Testis (tissue), 3 donors: Measurements from ENCODE around the gene FAM174C. TPM values are rescaled to one million over a fixed set of nuclear protein-coding genes. Genes with fewer than 3 reads are reported as not detected.

ENCODE experiments used
- DNase-seq: peaks from one replicate; pipeline ENCODE4 v3.0.0-alpha.2; 2019
- H3K27ac ChIP-seq, 2 donors: fragments of 200-600 bp; sonication (generic); one replicate each; pipeline ENCODE4 v1.5.1; 2019
- H3K27me3 ChIP-seq: fragments of 200-600 bp; sonication (generic); one replicate; pipeline ENCODE4 v1.5.1; 2019
- H3K36me3 ChIP-seq: fragments of 200-600 bp; sonication (generic); one replicate; pipeline ENCODE4 v1.5.1; 2017; ENCODE audit warnings: low read depth; ENCODE audit errors: missing control alignments
- H3K4me1 ChIP-seq: fragments of 200-600 bp; sonication (generic); one replicate; pipeline ENCODE4 v1.5.1; 2019
- H3K4me3 ChIP-seq, 2 donors: fragments of 200-600 bp; sonication (generic); one replicate each; pipeline ENCODE4 v1.5.1; 2017 to 2019
- H3K9me3 ChIP-seq: fragments of 200-600 bp; sonication (generic); one replicate; pipeline ENCODE4 v1.5.1; 2017
- CTCF ChIP-seq, 3 experiments: fragments of 450-650 bp in 2 of 3; fragments of 200-600 bp in 1 of 3; sonication (generic) in 1 of 3; IDR thresholded peaks; one replicate each; pipeline ENCODE4 v1.5.1; 2016 to 2019; ENCODE audit warnings: antibody characterized with exemption in 3 of 3, mild to moderate bottlenecking in 2 of 3, moderate library complexity in 1 of 3
- POLR2A ChIP-seq: fragments of 450-650 bp; IDR thresholded peaks from one replicate; pipeline ENCODE4 v1.6.1; 2017; ENCODE audit warnings: antibody characterized with exemption, mild to moderate bottlenecking, moderate library complexity
- WGBS, 2 donors: methylation state at CpG; one replicate each; pipeline ENCODE4 v1.1.5; 2018; 5-methylcytosine and 5-hydroxymethylcytosine counted together
- intact Hi-C: fragments of 100-400 bp; cut with DNase I; formaldehyde crosslinking; loops from one replicate; pipeline ENCODE4 v1.15.1; 2023; ENCODE audit warnings: low total_unique reads
- polyA plus RNA-seq: library from polyadenylated mRNA; stranded (reverse); fragments of 350-450 nt; fragmentation: Illumina TruSeq; extraction: RNeasy Lipid Tissue Mini Kit (QIAGEN cat#74804); gene quantifications from one replicate; pipeline ENCODE4 v1.2.3, GENCODE V29; 2014; ENCODE audit warnings: low read depth, low replicate concordance; ENCODE audit not compliant: insufficient read depth
- total RNA-seq, 2 donors: library from RNA; depleted of rRNA; stranded (reverse); fragments of >200 nt; gene quantifications; one replicate each; pipeline ENCODE4 v1.2.3, GENCODE V29; 2016

Gene FAM174C
- total and polyA plus RNA-seq, 3 donors from 2014 or later: 51.6 to 128 (median 111) TPM

GRCh38 chr19:1228161-1228957 is 47.0 kb upstream of the FAM174C start:
- Histone ChIP-seq H3K4me3 (peak overlapping the region; percentile 26 to 48), H3K27ac (peak overlapping the region; percentile 29 to 63), H3K4me1 (peaks cover 17% of the 10 kb centered on the region), H3K36me3 (no peaks in the 10 kb centered on the region), H3K9me3 (no peaks in the 10 kb centered on the region), H3K27me3 (no peaks in the 10 kb centered on the region)
- intact Hi-C loops: no loop called here
- no peak for TF ChIP-seq POLR2A
- no peak for TF ChIP-seq CTCF (IDR thresholded peaks at IDR 0.05)
- WGBS, 2 donors: 74 to 75% methylated on average over 43 to 100 of the region's 100 CpGs
- no peak for DNase-seq

- Histone ChIP-seq H3K36me3 (no peaks in the 10 kb centered on the region), H3K9me3 (no peaks in the 10 kb centered on the region), H3K4me1 (peaks cover 18% of the 10 kb centered on the region), H3K27me3 (no peaks in the 10 kb centered on the region), H3K4me3 (peak overlapping the region in 1 of 2 donors; percentile 26), H3K27ac (no peak overlapping the region)
- TF ChIP-seq CTCF (IDR thresholded peaks at IDR 0.05) (no peak), POLR2A (no peak)
- intact Hi-C loops: no loop called here
- DNase-seq: no peak
- 94 to 97% methylated on average over 28 to 155 of the region's 158 CpGs for WGBS, 2 donors
Observed at GRCh38 chr19:1229056-1229923, 46.0 kb upstream of the FAM174C start.

GRCh38 chr19:1229924-1230782 is 45.2 kb upstream of the FAM174C start:
- 77% methylated on average over 59 of the region's 61 CpGs; no CpG with 5 or more reads in 1 of the 2 donors for WGBS, 2 donors
- TF ChIP-seq POLR2A (no peak), CTCF (IDR thresholded peaks at IDR 0.05) (no peak)
- intact Hi-C loops: no loop called here
- H3K36me3 ChIP-seq: no peaks in the 10 kb centered on the region
- H3K4me3 ChIP-seq: no peak overlapping the region
- DNase-seq: no peak
- H3K9me3 ChIP-seq: no peaks in the 10 kb centered on the region
- peaks cover 18% of the 10 kb centered on the region for H3K4me1 ChIP-seq
- no peaks in the 10 kb centered on the region for H3K27me3 ChIP-seq
- no peak overlapping the region for H3K27ac ChIP-seq

- DNase-seq: no peak
- TF ChIP-seq CTCF (IDR thresholded peaks at IDR 0.05): no peak
- TF ChIP-seq POLR2A: no peak
- intact Hi-C loops: no loop called here
- WGBS, 2 donors: 62 to 83% methylated on average over 29 to 38 of the region's 38 CpGs
- Histone ChIP-seq H3K27ac (no peak overlapping the region), H3K27me3 (no peaks in the 10 kb centered on the region), H3K9me3 (no peaks in the 10 kb centered on the region), H3K36me3 (no peaks in the 10 kb centered on the region), H3K4me3 (no peak overlapping the region), H3K4me1 (peaks cover 18% of the 10 kb centered on the region)
Observed at GRCh38 chr19:1230783-1231489, 44.4 kb upstream of the FAM174C start.
